ENCODE data around the gene AICDA. TPM values are rescaled to one million over a fixed set of nuclear protein-coding genes. Genes with fewer than 3 reads are reported as not detected.
"Not testable (repeated sequence)": the region's sequence is repeated elsewhere in the genome, so short reads cannot be mapped to it uniquely, and the experiment has no call there.

AICDA gene
- total RNA-seq, 1 donor from 2014 or later, result 0.10 TPM

- TF ChIP-seq CTCF (IDR thresholded peaks at IDR 0.05; ENCODE audit: unreplicated experiment), result no peak
- no peak overlapping the region for H3K4me3 Mint-ChIP-seq (ENCODE audit: unreplicated experiment)
- no peak overlapping the region for H3K27ac Mint-ChIP-seq (ENCODE audit: unreplicated experiment)
- no peak for DNase-seq (ENCODE audit: low spot score)
- no peaks in the 10 kb centered on the region for H3K9me3 Mint-ChIP-seq (ENCODE audit: unreplicated experiment)
- H3K36me3 Mint-ChIP-seq (ENCODE audit: low read depth, unreplicated experiment), result no peaks in the 10 kb centered on the region
- peaks cover 1% of the 10 kb centered on the region for H3K27me3 Mint-ChIP-seq (ENCODE audit: unreplicated experiment)
- H3K4me1 Mint-ChIP-seq (ENCODE audit: unreplicated experiment), result peaks cover 4% of the 10 kb centered on the region
Observed at GRCh38 chr12:8577879-8578278, 34.8 kb downstream of the AICDA start.

GRCh38 chr12:8572507-8572906, 40.2 kb downstream of the AICDA start:
- H3K36me3 Mint-ChIP-seq (ENCODE audit: low read depth, unreplicated experiment), result no peaks in the 10 kb centered on the region
- peaks cover 9% of the 10 kb centered on the region for H3K4me1 Mint-ChIP-seq (ENCODE audit: unreplicated experiment)
- peak overlapping the region; percentile 89 for H3K27ac Mint-ChIP-seq (ENCODE audit: unreplicated experiment)
- H3K27me3 Mint-ChIP-seq (ENCODE audit: unreplicated experiment), result peaks cover 1% of the 10 kb centered on the region
- TF ChIP-seq CTCF (IDR thresholded peaks at IDR 0.05; ENCODE audit: unreplicated experiment), result no peak
- no peaks in the 10 kb centered on the region for H3K9me3 Mint-ChIP-seq (ENCODE audit: unreplicated experiment)
- no peak for DNase-seq (ENCODE audit: low spot score)
- H3K4me3 Mint-ChIP-seq (ENCODE audit: unreplicated experiment), result no peak overlapping the region

- H3K4me1 Mint-ChIP-seq (ENCODE audit: unreplicated experiment), result peaks cover 2% of the 10 kb centered on the region
- peaks cover 8% of the 10 kb centered on the region for H3K36me3 Mint-ChIP-seq (ENCODE audit: low read depth, unreplicated experiment)
- DNase-seq (ENCODE audit: low spot score), result no peak
- no peak for TF ChIP-seq CTCF (IDR thresholded peaks at IDR 0.05; ENCODE audit: unreplicated experiment)
- H3K4me3 Mint-ChIP-seq (ENCODE audit: unreplicated experiment), result no peak overlapping the region
- no peak overlapping the region for H3K27ac Mint-ChIP-seq (ENCODE audit: unreplicated experiment)
- H3K27me3 Mint-ChIP-seq (ENCODE audit: unreplicated experiment), result no peaks in the 10 kb centered on the region
- H3K9me3 Mint-ChIP-seq (ENCODE audit: unreplicated experiment), result peaks cover 6% of the 10 kb centered on the region
Observed at GRCh38 chr12:8566525-8566924, 46.1 kb downstream of the AICDA start.

- not testable (repeated sequence) for H3K27me3 Mint-ChIP-seq (ENCODE audit: unreplicated experiment); H3K36me3 Mint-ChIP-seq (ENCODE audit: low read depth, unreplicated experiment); H3K4me1 Mint-ChIP-seq (ENCODE audit: unreplicated experiment); H3K9me3 Mint-ChIP-seq (ENCODE audit: unreplicated experiment); H3K27ac Mint-ChIP-seq (ENCODE audit: unreplicated experiment); DNase-seq (ENCODE audit: low spot score); H3K4me3 Mint-ChIP-seq (ENCODE audit: unreplicated experiment)
Observed at GRCh38 chr12:8566052-8566451, 46.6 kb downstream of the AICDA start.

- no peak overlapping the region for H3K4me3 Mint-ChIP-seq (ENCODE audit: unreplicated experiment)
- H3K36me3 Mint-ChIP-seq (ENCODE audit: low read depth, unreplicated experiment), result peaks cover 13% of the 10 kb centered on the region
- H3K27me3 Mint-ChIP-seq (ENCODE audit: unreplicated experiment), result no peaks in the 10 kb centered on the region
- no peak overlapping the region for H3K27ac Mint-ChIP-seq (ENCODE audit: unreplicated experiment)
- DNase-seq (ENCODE audit: low spot score), result no peak
- peaks cover 6% of the 10 kb centered on the region for H3K9me3 Mint-ChIP-seq (ENCODE audit: unreplicated experiment)
- TF ChIP-seq CTCF (IDR thresholded peaks at IDR 0.05; ENCODE audit: unreplicated experiment), result no peak
- H3K4me1 Mint-ChIP-seq (ENCODE audit: unreplicated experiment), result peaks cover 2% of the 10 kb centered on the region
Observed at GRCh38 chr12:8564656-8565055, 48.0 kb downstream of the AICDA start.

- Mint-ChIP-seq H3K4me3 (ENCODE audit: unreplicated experiment) (no peak overlapping the region), H3K4me1 (ENCODE audit: unreplicated experiment) (peaks cover 2% of the 10 kb centered on the region), H3K27ac (ENCODE audit: unreplicated experiment) (no peak overlapping the region), H3K36me3 (ENCODE audit: low read depth, unreplicated experiment) (peaks cover 13% of the 10 kb centered on the region), H3K9me3 (ENCODE audit: unreplicated experiment) (peaks cover 6% of the 10 kb centered on the region), H3K27me3 (ENCODE audit: unreplicated experiment) (no peaks in the 10 kb centered on the region)
- no peak for DNase-seq (ENCODE audit: low spot score)
- TF ChIP-seq CTCF (IDR thresholded peaks at IDR 0.05; ENCODE audit: unreplicated experiment), result no peak
Observed at GRCh38 chr12:8563356-8563755, 49.3 kb downstream of the AICDA start.
